Fibroblast of mammary gland (primary cell): Measurements from ENCODE around the gene COPZ1.

Experiments used
- DNase-seq: peaks from one replicate; pipeline ENCODE4 v3.0.0-alpha.2; 2010; ENCODE audit warnings: low read depth
- H3K4me3 ChIP-seq: 2 replicates; pipeline ENCODE4 v1.5.1; 2011; ENCODE audit warnings: low read depth, mild to moderate bottlenecking, low read length, moderate library complexity; ENCODE audit not compliant: control insufficient read depth
- CTCF ChIP-seq: conservative IDR thresholded peaks from 2 replicates; pipeline ENCODE4 v1.5.1; 2011; ENCODE audit warnings: low read depth, low read length, inconsistent platforms; ENCODE audit not compliant: control insufficient read depth, insufficient read depth

COPZ1 gene, protein sequence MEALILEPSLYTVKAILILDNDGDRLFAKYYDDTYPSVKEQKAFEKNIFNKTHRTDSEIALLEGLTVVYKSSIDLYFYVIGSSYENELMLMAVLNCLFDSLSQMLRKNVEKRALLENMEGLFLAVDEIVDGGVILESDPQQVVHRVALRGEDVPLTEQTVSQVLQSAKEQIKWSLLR

DNA sequence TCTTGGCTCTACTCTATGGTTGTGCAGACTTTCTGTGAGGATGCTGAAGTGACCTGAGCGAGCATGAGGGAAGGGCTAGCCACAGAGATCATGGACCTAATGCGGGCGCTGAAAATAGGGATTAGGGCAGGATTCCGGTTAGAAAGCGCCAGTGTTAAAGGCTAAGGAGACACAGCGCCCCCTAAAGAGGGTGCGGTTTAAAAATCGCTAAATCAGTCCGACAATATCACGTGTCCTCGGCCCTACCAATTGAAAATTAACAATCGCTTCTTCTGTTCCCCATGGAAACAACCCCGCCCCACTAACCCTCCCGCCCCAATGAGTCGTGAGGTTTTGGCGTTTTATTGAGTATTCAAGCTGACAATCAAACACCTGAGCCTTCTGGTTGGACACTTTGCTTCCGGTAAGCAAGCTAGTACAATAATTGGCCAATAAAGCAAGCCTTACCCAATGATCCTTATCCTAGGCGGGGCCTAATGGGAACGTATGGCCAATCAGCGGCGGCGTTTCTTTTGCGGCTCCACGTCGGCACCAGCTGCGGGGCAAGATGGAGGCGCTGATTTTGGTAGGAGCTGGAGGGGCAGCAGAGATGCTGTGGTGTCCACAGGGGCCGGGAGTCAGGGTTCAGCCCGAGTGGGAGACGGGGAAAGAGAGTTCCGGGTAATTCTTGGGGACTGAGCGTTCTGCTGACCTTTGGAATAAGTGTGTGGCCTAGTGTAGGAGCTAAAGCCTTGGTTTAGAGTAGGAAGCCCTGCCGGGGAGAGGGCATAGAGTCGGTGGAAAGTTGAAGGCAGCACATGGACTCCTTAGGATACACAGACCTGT lies at the start of gene COPZ1:
Gene COPZ1 (plus strand): TSS at position 515 of the 825 bp plus-strand sequence. CDS start 33 bp downstream, at position 548.
- peak within 1 kb of the TSS; percentile 98 for H3K4me3 ChIP-seq
- peak; percentile 100 for DNase-seq
- peak; percentile 73 for TF ChIP-seq CTCF

GRCh38 chr12:54276368-54276767 lies 48.6 kb upstream of the COPZ1 start:
- no peak for DNase-seq
- H3K4me3 ChIP-seq: no peak overlapping the region
- TF ChIP-seq CTCF: no peak

DNA sequence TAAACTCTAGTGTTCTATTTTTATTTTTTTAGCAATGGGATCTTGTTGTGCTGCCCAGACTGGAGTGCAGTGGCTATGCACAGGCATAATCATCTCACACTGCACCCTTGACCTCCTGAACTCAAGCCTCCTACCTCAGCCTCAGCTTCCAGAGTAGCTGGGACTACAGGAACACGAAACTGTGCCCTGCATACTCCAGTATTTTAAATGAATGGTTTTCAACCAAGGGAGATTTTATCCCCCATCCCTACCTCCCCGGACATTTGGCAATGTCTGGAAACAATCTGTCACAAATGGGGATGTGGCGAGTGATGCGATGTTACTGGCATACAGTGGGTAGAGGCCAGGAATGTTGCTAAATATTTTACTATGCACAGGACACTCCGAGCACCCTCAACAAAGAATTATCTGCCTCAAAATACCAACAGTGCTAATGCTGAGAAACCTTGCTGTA lies 47.1 kb upstream of the COPZ1 start:
- H3K4me3 ChIP-seq: peak overlapping the region; percentile 93
- no peak for TF ChIP-seq CTCF
- peak; percentile 34 for DNase-seq

- H3K4me3 ChIP-seq: peak overlapping the region; percentile 93
- DNase-seq: no peak
- no peak for TF ChIP-seq CTCF
These were observed 45.7 kb upstream of the COPZ1 start for GRCh38 chr12:54279227-54279631.

GRCh38 chr12:54279632-54280467 lies 45.1 kb upstream of the COPZ1 start, which contains the start of gene CBX5:
CBX5 (minus strand) TSS chr12:54280122; CDS start chr12:54257650, 22,472 bp downstream.
- no peak for TF ChIP-seq CTCF
- DNase-seq: peak; percentile 100

More at GRCh38 chr12:54279632-54280467, 45.1 kb upstream of the COPZ1 start, which contains the start of gene CBX5:
- H3K4me3 ChIP-seq: peak within 1 kb of the TSS; percentile 99
